HG02678 (cell line): ENCODE results near the gene DXO.
"Not testable (repeated sequence)": the region's sequence is repeated elsewhere in the genome, so short reads cannot be mapped to it uniquely, and the experiment has no call there.

ENCODE experiments used
- ATAC-seq: cut with Tn5 transposase; IDR thresholded peaks from one replicate; pipeline ENCODE4 v1.9.1; 2021; ENCODE audit warnings: mild to moderate bottlenecking, moderate library complexity; ENCODE audit not compliant: unreplicated experiment

DXO gene

GRCh38 chr6:31980195-31980876, 8.4 kb upstream of the DXO start:
- not testable (repeated sequence) for ATAC-seq

- no peak for ATAC-seq
Measured at GRCh38 chr6:31979238-31979898, 7.4 kb upstream of the DXO start.

DNA sequence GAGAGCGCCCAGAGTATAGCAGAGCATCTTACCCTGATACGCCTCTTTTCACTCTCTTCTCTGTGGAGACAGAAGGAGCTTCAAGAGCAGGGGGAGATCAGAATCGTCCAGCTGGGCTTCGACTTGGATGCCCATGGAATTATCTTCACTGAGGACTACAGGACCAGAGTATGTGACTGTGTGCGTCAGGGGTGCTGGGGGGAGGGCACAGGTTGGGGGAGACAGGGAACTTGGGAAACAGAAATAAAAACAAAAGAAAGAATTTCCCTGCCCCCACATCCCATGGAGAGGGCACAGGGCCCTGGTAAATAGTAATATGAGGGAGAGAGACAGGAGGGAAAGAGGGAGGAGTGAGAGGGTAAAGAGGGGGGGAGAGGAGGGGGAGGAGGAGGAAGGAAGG, 6.9 kb upstream of the DXO start:
- no peak for ATAC-seq

GRCh38 chr6:31977816-31978431, 6.0 kb upstream of the DXO start:
- ATAC-seq, result no peak

DNA sequence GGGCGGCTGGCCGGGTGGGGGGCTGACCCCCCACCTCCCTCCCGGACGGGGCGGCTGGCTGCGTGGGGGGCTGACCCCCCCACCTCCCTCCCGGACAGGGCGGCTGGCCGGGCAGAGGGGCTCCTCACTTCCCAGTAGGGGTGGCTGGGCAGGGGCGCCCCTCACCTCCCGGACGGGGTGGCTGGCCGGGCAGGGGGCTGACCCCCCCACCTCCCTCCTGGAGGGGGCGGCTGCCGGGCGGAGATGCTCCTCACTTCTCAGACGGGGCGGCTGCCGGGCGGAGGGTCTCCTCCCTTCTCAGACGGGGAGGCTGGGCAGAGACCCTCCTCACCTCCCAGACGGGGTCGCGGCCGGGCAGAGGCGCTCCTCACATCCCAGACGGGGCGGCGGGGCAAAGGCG, 4.1 kb upstream of the DXO start:
- not testable (repeated sequence) for ATAC-seq

- no peak for ATAC-seq
Measured at GRCh38 chr6:31972709-31973350, 892 bp upstream of the DXO start.

DNA sequence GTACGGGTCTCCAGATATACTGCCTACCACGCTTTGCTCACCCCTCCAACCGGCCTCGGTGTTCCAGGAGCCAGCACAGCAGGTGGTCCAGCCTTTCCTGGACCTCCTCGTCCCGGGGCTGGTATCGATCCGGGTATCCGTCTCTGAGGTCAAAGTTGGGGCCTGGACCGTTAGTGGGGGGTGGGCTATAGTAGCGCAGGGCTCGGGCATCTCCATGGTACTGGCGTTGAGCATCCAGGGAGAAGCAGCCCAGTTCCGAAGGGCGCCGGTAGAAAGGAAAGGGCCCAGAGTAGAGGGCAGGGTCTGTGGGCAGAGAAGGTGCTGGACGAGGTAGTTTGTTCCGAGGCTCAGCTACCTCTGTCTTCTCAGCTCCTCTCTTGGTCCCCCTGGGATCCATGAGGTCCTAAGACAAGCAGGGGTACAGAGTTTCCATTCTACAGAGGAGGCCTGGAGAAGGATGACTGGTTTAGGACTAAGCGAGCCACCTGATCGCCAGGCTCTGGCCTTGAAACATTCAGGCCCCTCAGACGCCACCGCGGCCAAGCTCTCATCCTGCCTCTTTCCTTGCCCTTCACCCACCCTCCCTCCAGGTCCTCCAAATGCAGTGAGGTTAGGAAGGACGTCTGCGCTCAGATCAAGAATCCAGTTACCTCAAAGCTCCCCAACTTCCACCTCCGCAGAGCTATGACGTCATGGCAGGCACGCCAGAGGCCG, 502 bp downstream of the DXO start:
- ATAC-seq, result no peak

DNA sequence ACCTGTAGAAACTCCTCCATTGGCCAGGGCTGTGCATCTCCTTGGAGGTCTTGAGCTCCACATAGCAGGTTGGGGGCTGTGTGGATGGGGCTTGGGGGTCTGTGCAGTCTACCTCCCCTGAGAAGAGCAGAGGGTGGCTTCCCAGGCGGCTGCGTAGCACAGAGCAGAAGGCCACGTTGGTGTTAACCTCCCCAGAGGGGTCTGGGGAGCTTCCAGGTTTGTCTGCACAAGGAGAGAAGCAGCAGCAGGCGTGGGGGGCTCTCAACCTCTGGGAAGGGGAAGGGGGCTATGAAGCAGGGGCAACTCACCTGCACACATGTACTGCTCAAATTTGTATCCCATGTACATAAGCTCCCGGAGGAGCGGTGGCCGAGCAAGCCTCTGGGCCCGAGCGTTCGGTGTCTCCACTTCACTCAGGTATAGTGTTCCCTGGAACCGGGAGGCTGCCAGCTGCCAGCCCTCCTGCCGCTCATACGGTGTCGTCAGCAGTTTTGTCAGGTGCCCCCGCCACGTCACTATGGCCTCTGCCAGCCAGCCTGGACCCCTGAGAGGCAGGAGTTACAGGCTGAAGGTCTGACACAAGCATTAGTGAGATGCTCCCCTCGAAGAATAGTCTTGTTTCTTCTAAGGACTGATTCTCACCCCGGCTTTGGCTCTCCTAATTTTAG, 1.2 kb downstream of the DXO start:
- no peak for ATAC-seq

DNA sequence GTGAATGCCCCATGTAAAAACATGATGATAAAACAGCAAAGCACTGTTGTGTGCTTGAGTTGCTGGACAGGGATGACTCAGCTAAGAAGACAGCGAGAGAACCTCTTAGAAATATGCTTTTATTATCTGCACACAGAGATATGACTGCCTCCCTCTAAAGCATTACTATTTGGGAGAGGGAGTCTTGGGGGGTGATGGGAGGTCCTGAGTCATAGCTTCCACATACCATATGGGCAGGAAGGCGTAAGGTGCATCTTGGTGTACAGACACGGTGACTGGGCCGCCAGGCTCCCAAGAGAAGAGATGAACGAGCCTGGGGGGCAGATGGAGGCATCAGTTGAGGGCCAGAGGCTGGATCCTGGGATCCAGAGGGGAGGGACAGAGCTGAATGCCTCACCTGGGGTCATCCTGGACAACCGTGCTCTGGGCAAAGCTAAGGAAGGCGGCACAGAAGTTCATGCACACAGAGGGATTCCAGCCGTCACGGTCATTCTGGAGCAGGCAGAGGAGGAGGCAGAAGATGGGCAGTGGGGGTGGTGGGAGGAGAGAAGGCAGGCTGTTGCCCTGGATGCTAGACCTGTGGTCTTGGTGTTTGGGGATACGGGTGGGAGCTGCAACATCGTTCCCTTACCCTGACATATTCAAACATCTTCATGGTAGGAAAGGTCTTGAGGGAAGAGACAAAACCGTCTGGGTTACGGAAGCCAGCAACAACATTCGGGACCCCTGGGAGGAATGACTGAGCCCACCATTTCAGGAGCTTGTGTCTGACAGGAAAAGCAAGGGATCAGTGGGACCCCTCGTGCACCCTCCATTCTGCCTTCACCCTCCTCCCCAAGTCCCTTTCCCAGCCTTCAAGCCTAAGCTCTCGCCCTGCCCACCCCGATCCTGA, 2.0 kb downstream of the DXO start:
- no peak for ATAC-seq

- no peak for ATAC-seq
Measured at GRCh38 chr6:31968791-31969711, 2.9 kb downstream of the DXO start.

GRCh38 chr6:31968326-31968725, 3.6 kb downstream of the DXO start:
- ATAC-seq, result no peak

DNA sequence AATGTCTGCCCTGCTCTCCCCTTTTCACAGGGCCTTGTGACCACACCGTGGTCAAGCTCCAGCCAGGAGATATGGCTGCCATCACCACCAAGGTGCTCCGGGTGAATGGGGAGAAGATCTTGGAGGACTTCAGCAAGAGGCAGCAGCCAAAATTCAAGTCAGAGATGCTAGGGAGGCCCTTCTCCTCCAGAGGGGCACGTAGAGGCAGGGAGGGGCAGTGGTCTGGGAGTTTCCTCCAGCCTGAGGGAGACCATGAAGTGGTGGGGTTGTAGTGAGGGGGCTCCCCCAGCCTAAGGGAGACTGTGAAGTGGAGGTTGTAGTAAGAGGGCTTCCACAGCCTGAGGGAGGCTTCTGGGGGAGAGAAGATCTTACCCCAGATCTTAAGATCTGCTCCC, 4.0 kb downstream of the DXO start:
- ATAC-seq, result no peak

DNA sequence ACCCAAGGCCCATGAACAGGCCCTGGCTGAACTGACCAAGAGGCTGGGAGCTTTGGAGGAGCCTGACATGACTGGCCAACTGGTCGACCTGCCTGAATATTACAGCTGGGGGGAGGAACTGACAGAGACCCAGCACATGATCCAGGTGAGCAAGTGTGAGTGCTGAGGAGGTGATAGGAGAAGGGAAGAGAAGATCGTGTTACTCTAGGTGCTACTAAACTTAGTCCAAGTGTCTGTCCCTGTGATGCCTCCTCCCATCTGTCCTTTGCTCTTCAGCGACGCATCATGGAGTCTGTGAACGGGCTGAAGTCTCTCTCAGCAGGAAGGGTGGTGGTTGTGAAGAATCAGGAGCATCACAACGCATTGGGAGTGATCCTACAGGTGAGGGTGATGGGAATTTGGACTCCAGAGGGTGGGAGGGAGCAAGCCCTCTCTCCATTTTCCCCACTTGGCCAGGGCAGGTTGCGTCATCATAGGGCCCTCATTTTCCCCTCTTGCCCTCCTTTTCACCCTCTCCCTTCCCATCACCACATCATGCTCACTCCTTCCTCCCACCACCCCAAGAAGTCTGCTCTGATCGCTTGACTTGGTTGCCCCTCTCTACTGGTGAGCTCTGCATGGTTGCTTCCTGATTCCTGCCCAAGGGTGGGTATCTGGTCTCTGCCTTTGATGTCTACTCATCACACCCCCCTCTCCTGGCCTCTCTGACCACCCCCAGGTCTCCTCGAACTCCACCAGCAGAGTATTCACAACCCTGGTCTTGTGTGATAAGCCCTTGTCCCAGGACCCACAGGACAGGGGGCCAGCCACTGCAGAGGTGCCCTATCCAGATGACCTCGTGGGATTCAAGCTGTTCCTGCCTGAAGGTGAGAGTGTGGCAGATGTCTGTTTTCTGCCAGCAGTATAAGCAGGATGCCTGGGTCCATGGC, 4.7 kb downstream of the DXO start:
- ATAC-seq, result no peak

GRCh38 chr6:31966506-31966905, 5.4 kb downstream of the DXO start:
- no peak for ATAC-seq

DNA sequence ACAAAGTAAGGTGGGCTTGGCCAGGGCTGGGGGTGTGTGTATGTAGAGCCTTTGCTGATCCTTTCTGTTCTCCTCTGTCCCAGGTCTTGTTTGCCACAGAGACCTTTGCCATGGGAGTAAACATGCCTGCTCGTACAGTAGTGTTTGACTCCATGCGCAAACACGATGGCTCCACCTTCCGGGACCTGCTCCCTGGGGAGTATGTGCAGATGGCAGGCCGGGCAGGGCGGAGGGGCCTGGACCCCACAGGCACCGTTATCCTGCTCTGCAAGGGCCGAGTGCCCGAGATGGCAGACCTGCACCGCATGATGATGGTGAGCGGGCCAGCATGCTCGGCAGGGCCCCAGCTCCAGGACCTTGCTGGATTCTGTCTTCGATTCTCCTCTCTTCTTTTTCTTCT, 6.2 kb downstream of the DXO start:
- no peak for ATAC-seq

GRCh38 chr6:31963921-31964320, 8.0 kb downstream of the DXO start:
- ATAC-seq, result no peak

- no peak for ATAC-seq
Measured at GRCh38 chr6:31961616-31962015, 10.3 kb downstream of the DXO start.
